K562 (cell line): ENCODE measurements around the gene PSMC3IP. TPM values are rescaled to one million over a fixed set of nuclear protein-coding genes. Genes with fewer than 3 reads are reported as not detected.
A peak's percentile ranks its signal among the peaks of the same experiment; 100 is the strongest.

ENCODE experiments used
- MIER1 ChIP-seq: fragments of 450-650 bp; IDR thresholded peaks from 2 replicates; pipeline ENCODE4 v1.6.1; 2016; ENCODE audit warnings: antibody characterized with exemption, mild to moderate bottlenecking, low read depth
- POLR2B ChIP-seq: fragments of 450-650 bp; IDR thresholded peaks from 2 replicates; pipeline ENCODE4 v1.6.1; 2018; ENCODE audit warnings: low read depth; ENCODE audit not compliant: partially characterized antibody
- SETDB1 ChIP-seq: IDR thresholded peaks from one replicate; pipeline ENCODE4 v1.6.1; 2012; ENCODE audit warnings: low read length, control low read depth, inconsistent platforms
- SMAD4 ChIP-seq: fragments of 250-450 bp; sonication (Bioruptor Pico); conservative IDR thresholded peaks from 2 replicates; pipeline ENCODE4 v1.8.0; 2021; ENCODE audit warnings: inconsistent platforms, mild to moderate bottlenecking, moderate library complexity
- TSC22D4 ChIP-seq: fragments of 450-650 bp; IDR thresholded peaks from 2 replicates; pipeline ENCODE4 v1.6.1; 2016; ENCODE audit warnings: missing genetic modification characterization, missing biosample characterization, control low read depth
- ZBTB17 ChIP-seq: fragments of 450-650 bp; formaldehyde crosslinking; IDR thresholded peaks from 2 replicates; pipeline ENCODE4 v1.4.0; 2020; ENCODE audit warnings: mild to moderate bottlenecking
- ZNF583 ChIP-seq: fragments of 250-450 bp; sonication (Bioruptor Pico); IDR thresholded peaks from 2 replicates; pipeline ENCODE4 v1.4.0; 2020
- polyA plus RNA-seq, 8 experiments: library from polyadenylated mRNA; depleted of rRNA in 4 of 8; stranded (reverse) in 5 of 8; unstranded in 3 of 8; fragments of >200 nt; fragmentation: Nextera tagmentation in 2 of 8; fragmentation: Illumina TruSeq in 1 of 8; extraction: Ambion mirVana in 2 of 8; extraction: Trizol in 1 of 8; gene quantifications; 2 replicates each; pipeline versions ENCODE4 v1.2.1 to v1.2.3, GENCODE V29; 2011 to 2014; ENCODE audit warnings: inconsistent platforms in 1 of 8, missing spikeins in 1 of 8
- total RNA-seq, 7 experiments: library from RNA; depleted of rRNA in 6 of 7; stranded (reverse); fragments of >200 nt in 6 of 7; fragmentation: Illumina TruSeq in 2 of 7; extraction: Trizol in 2 of 7; gene quantifications; 2 replicates each; pipeline versions ENCODE4 v1.2.1 to v1.2.3, GENCODE V29; 2011 to 2021; ENCODE audit warnings: low replicate concordance in 1 of 7
- TF ChIP-seq, protein P1 (sequence below), 2 experiments: fragments of 450-650 bp in 1 of 2; sonication (generic) in 1 of 2; formaldehyde crosslinking in 1 of 2; IDR thresholded peaks; 2 replicates each; pipeline versions ENCODE4 v1.7.1 to v1.9.0; 2016 to 2022; ENCODE audit warnings: inconsistent platforms in 1 of 2, mild to moderate bottlenecking in 1 of 2, missing genetic modification reagents in 1 of 2

Gene PSMC3IP
- total and polyA plus RNA-seq, 9 of the 15 experiments (the other 6 are each of a cell fraction or from before 2014, with no cell fraction given), result 13.8 to 65.6 (median 32.8) TPM

DNA sequence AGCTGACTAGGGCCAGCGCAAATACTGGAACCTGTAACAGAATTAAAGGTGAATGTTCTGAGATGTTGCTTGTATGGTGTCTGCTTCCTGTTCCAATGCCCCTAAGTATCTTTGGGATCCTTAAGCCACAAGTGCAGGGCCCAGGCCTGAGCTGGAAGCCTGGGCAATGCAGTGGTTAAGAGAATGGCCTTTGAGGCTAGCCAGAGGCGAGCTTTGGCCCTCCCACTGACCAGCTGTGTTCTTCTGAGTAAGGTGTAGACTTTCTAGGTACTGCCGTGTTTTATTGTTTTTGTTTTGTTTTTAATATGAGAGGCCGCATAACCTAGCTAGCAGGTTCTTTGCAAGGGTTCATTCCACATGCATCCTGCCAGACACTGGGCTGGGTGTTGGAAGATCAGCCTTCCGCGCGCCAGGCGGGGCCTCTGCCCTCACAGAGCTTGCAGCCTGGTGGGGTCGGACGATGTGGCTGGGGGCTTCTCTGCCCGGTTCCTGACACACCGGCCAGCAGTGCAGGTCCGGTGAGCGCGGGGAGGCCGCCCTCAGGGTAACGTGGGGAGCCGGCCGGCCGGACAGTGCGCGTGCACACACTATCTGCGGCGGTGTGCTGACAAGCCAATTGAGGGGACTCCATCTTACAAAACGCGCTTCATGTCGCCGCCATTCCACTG is 11.2 kb downstream of the PSMC3IP start (continued):
- TF ChIP-seq TSC22D4 (tag) (no peak), POLR2B (no peak), SMAD4 (0 out of 2 replicates have a peak, but pooled peaks have one; percentile 77), ZNF583 (CRISPR knock-in tag) (no peak), MIER1 (peak; percentile 65; the same call in 1 of the 2 replicates), SETDB1 (no peak), ZBTB17 (CRISPR knock-in tag) (peak; percentile 46; the same call in 1 of the 2 replicates)
- TF ChIP-seq, protein P1, sequence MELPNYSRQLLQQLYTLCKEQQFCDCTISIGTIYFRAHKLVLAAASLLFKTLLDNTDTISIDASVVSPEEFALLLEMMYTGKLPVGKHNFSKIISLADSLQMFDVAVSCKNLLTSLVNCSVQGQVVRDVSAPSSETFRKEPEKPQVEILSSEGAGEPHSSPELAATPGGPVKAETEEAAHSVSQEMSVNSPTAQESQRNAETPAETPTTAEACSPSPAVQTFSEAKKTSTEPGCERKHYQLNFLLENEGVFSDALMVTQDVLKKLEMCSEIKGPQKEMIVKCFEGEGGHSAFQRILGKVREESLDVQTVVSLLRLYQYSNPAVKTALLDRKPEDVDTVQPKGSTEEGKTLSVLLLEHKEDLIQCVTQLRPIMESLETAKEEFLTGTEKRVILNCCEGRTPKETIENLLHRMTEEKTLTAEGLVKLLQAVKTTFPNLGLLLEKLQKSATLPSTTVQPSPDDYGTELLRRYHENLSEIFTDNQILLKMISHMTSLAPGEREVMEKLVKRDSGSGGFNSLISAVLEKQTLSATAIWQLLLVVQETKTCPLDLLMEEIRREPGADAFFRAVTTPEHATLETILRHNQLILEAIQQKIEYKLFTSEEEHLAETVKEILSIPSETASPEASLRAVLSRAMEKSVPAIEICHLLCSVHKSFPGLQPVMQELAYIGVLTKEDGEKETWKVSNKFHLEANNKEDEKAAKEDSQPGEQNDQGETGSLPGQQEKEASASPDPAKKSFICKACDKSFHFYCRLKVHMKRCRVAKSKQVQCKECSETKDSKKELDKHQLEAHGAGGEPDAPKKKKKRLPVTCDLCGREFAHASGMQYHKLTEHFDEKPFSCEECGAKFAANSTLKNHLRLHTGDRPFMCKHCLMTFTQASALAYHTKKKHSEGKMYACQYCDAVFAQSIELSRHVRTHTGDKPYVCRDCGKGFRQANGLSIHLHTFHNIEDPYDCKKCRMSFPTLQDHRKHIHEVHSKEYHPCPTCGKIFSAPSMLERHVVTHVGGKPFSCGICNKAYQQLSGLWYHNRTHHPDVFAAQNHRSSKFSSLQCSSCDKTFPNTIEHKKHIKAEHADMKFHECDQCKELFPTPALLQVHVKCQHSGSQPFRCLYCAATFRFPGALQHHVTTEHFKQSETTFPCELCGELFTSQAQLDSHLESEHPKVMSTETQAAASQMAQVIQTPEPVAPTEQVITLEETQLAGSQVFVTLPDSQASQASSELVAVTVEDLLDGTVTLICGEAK (IDR thresholded peaks at IDR 0.05), result no peak
- TF ChIP-seq, protein P1 (CRISPR knock-in tag; IDR thresholded peaks at IDR 0.05), result no peak
